Activated CD4-positive, alpha-beta T cell treated with anti-CD3 and anti-CD28 coated beads, Interleukin-2, Interleukin-4, amounts not matched to agents 100 ng/mL and 50 ng/mL, durations not matched to agents 16 hours and 8 hours (primary cell): ENCODE measurements around the gene PIP5K1B.
A peak's percentile ranks its signal among the peaks of the same experiment; 100 is the strongest.
"Not testable (repeated sequence)": the region's sequence is repeated elsewhere in the genome, so short reads cannot be mapped to it uniquely, and the experiment has no call there.

Experiments used
- DNase-seq: peaks from one replicate; pipeline ENCODE4 v3.0.0-alpha.2; 2020; ENCODE audit warnings: low spot score

Gene PIP5K1B

DNA sequence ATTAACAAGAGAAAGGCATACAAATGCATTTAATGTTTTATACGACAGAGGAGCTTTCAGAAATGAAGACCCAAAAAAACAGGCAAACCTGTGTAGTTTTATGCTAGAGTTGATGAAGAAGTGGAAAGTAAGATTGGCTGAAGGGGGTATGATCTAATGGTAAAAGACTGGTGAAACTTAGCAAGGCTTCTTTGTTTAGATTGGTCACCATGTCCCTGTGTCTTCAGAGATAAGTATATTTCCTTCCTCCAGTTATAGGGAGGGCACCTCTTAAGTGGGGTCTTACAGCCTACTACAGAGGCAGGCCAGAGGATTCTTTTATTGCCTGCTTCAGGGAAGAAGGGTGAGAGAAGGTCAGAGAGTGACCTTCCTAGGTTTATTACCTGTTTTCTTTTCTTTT is 252.4 kb downstream of the PIP5K1B start:
- no peak for DNase-seq

- DNase-seq = no peak
Measured at GRCh38 chr9:68961587-68961986, 256.5 kb downstream of the PIP5K1B start.

DNA sequence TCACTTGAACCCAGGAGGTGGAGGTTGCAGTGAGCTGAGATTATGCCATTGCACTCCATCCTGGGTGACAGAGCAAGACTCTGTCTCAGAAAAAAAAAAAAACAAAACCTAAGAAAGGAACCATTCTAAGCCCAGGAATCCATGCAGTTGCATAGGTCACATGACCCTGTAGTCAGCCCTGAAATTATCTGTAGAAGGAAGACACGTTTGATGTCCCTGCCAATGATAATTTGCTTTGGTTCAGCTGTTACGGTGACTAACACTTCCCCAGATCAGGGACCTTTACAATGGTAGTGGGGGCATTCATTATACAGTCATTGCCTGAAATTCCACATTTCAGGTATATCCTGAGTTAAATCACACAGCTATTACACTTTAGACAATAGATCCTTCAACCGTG is 258.4 kb downstream of the PIP5K1B start:
- no peak for DNase-seq

DNA sequence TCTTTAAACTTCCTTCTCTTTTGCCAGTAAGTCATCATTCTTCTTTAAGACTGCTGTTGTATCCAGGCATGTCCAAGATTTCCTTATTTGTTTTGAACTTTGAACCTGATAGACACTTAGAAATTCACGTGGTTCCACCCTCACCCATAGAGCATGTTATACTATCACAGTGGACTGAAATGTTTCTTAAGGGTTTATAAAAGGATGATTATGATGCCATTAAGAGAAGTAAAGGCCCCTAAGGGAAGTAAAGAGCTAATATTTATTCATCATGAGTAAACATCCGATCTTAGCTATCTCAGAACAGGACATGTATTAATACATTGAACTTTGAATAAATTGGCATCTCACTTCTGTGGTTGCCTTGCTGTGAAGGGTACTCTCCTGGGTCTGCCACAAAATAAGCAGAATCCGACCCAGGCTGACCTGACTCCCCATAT is 259.1 kb downstream of the PIP5K1B start:
- no peak for DNase-seq

GRCh38 chr9:68964765-68965164 is 259.7 kb downstream of the PIP5K1B start:
- no peak for DNase-seq

GRCh38 chr9:68966496-68966944 is 261.5 kb downstream of the PIP5K1B start:
- no peak for DNase-seq

DNA sequence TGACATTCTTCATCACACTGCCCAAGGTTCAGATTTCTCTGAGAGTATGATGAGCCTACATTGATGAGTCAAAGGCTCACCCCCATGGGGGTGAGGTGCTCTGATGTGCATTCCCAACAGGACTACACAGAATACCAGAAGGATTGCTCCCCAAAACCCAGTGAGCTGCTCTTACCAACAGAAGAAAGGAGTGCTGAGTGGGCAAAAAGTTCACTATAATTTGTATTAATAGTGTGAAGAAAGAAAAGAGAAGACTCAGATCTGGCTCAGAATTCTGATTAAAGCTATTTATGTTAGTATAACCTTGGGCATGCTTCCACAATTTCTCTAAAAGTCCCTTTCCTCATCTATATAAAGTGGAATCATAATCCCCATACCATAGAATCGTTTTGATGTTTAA is 262.8 kb downstream of the PIP5K1B start:
- DNase-seq = no peak

GRCh38 chr9:68969538-68969937 is 264.5 kb downstream of the PIP5K1B start:
- no peak for DNase-seq

GRCh38 chr9:68970151-68970550 is 265.1 kb downstream of the PIP5K1B start:
- DNase-seq = no peak

GRCh38 chr9:68973619-68974018 is 268.6 kb downstream of the PIP5K1B start:
- no peak for DNase-seq

DNA sequence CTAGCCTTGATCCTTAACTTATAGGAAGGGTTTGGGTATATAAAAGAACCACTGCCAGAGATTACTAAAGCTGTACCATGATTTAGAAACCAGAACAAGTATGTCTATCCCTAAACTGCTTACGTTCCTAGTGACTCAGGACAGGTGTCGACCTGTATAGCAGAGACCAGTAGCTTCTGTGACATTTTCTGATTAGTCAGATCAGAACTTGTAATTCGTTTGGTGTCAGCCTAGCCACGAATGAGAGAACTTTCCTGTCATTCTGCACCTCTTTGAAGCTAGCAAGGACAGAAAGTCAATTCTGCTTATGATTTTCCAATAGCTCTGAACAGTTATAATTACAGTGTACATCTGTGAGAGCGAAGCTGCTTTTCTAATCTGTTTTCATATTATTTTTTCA is 269.4 kb downstream of the PIP5K1B start:
- peak; percentile 94 for DNase-seq

GRCh38 chr9:68974901-68975300 is 269.9 kb downstream of the PIP5K1B start:
- no peak for DNase-seq

DNA sequence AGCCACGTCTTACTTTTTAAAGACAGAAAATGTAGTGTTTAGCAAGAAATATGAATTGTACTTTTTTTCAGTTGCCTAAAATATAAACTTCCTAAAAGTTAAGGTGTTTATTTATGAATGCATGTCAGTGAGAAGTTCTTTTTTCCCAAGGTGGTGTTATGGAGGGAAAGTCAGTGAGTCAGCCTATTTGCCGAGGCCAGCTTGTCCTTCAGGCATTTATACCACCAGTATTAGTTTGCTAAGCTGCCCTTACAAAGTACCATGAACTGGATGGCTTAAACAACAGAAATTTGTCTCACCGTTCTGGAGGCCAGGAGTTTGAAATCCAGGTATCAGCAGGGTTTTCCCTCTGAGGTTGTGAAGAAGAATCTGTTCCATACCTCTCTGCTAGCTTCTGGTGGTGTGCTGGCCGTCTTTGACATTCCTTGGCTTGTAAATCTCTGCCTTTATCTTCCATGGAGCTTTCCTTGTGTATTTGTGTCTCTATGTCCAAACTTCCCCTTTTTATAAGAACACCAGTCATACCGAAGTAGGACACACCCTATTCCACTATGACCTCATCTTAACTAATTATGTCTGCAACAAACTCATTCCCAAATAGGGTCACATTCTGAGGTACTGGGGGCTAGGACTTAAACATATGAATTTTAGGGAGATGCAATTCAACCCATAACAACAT is 270.5 kb downstream of the PIP5K1B start:
- no peak for DNase-seq

- no peak for DNase-seq
Measured at GRCh38 chr9:68978066-68978465, 273.0 kb downstream of the PIP5K1B start.

DNA sequence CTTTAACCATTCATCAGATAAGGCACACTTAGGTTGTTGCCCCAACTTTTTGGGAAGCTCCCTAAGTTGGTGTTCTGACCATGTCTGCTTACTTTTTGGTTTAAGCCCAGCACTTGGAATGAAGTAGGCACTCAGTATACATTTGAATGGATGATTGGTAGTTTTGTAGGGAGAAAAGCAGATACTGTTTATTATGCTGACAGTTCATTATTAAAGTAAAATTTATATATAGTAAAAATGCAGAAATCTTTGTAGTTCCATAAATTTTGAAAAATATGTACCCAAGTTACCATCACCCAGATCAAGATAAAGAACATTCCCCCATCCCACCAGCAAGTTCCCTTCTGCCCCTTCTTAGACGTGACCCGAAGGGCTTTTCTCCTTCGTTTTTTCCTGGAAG is 273.5 kb downstream of the PIP5K1B start:
- no peak for DNase-seq

DNA sequence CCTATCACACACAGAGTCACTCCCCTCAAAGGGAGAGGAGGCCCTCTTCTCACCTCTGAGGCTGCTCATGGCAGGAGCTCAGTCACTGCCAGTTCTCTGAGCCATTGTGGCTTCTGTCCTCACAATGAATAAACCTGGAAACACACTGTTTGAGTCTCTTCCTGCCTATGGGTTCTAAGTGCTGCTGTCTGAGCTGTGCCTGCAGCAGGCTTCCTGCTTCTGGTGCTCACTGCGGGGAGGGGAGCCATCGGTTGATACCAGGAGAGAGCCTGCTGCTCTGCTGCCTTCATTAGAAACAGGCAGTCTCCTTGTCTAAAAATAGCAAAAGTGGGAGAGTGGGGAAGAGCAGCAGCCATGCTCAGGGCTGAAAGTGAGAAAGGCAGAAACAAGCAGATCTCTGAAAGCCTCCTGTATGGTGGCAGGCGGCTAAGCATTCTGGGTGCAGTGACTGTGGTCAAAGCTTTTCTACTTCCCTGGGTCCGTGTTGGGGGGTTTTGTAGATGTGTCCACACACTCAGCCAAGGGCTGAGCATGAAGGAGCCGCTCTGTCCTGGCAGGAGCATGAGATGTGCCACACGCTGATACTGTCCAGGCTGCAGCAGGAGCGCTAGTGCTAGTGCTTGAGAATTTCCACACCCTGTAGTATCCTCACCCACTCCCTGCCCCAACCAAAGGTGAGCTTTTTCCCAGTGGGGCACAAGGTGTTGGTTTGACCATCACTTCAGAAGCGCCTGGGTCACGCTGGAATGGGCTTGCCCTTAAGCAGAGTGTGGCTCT is 274.7 kb downstream of the PIP5K1B start:
- peak; percentile 80 for DNase-seq

GRCh38 chr9:68980341-68980914 is 275.4 kb downstream of the PIP5K1B start:
- DNase-seq = no peak

DNA sequence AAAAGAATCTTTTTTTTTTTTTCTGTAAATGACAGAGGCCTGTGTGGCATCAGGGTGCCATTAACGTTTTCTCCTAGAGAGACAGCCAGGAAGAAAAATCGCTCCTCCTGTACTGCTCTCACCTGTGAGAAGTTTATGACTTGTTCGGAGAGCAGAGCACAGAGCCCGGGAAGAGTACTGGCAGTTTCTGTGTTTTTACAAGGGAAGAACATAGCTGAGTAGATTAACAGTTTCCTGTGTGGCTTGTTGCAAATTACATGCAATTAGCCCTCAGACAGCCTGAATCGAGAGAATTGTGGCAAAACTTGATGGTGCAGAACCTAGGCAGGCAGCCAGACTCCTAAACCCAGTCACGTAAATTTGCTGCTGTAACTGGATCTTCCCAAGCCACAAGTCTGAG is 276.7 kb downstream of the PIP5K1B start:
- DNase-seq = peak; percentile 15

GRCh38 chr9:68983008-68983411 is 278.0 kb downstream of the PIP5K1B start:
- DNase-seq = no peak

DNA sequence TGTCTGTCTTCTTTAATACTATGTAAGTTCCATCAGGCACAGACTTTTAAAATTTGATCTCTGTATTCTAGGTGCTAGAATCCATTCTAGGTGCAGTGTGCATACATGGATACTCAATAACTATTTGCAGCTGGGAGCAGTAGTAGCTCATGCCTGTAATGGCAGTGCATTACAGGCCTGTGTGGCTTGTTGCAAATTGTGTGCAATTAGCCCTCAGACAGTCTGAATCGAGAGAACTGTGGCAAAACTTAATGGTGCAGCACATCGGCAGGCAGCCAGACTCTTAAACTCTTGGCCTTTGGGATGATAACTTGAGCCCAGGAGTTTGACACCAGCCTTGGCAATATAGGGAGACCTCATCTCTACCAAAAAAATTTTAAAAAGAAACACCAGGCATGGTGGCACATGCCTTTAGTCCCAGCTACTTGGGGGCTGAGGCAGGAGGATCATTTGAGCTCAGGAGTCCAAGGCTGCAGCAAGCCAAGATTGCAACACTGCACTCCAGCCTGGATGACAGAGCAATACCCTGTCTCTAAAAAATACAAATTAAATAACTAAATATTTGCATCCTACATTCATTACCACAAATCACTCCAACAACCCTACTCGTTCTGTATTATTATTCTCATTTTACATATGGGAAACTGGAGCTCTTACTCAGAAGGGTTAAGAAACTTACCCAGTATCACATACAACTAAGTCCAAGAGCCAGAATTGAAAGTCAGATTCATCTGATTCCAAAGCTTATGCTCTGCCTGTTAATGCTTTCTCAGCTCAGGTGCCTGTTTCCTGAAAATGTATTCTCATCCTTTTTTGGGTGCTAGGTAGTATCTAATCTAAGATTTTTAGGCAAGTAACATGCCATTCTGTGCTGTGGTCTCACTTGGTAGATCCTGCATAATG is 278.7 kb downstream of the PIP5K1B start:
- DNase-seq = peak; percentile 50

GRCh38 chr9:68986949-68987348 is 281.9 kb downstream of the PIP5K1B start:
- DNase-seq = not testable (repeated sequence)

DNA sequence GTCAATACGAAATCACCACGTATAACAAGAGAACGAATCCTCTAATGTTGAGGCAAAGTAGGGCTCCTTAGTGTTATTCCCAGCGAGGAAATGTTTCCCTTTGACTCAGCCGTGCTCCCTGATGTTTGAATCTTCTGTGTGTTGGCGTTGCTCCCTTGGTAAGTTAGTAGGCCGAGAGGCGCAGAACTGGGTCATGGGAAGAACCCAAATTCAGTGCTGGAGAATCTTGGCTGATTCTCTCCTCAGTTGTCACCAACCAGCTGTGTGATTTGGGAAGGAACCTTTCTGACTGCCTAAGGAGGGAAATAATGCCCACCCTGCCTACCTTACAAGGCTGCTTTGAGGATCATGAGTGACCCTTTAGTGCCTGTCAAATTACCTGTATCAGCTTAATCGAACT is 286.4 kb downstream of the PIP5K1B start:
- no peak for DNase-seq
